Loucy (cell line): ENCODE measurements around the gene C2CD3.
"Not testable (repeated sequence)": the region's sequence is repeated elsewhere in the genome, so short reads cannot be mapped to it uniquely, and the experiment has no call there.

Source experiments
- H2AFZ ChIP-seq: fragments of 200-600 bp; sonication (generic); 2 replicates; pipeline ENCODE4 v1.6.0; 2016; ENCODE audit warnings: antibody characterized with exemption, mild to moderate bottlenecking, low read length, moderate library complexity
- H3F3A ChIP-seq: fragments of 200-600 bp; 2 replicates; pipeline ENCODE4 v1.6.0; 2016; ENCODE audit warnings: antibody characterized with exemption, low read depth, mild to moderate bottlenecking
- H3K27me3 ChIP-seq: fragments of 200-600 bp; sonication (generic); 2 replicates; pipeline ENCODE4 v1.6.1; 2014; ENCODE audit warnings: low read length, mild to moderate bottlenecking; ENCODE audit not compliant: insufficient read depth, poor library complexity, severe bottlenecking
- H3K36me3 ChIP-seq: fragments of 200-600 bp; sonication (generic); 2 replicates; pipeline ENCODE4 v1.6.1; 2016; ENCODE audit warnings: low read length; ENCODE audit not compliant: insufficient read depth
- H3K4me1 ChIP-seq: fragments of 200-600 bp; sonication (generic); 2 replicates; pipeline ENCODE4 v1.5.1; 2014; ENCODE audit warnings: low read length, mild to moderate bottlenecking; ENCODE audit not compliant: insufficient read depth, poor library complexity, severe bottlenecking
- H3K4me2 ChIP-seq: fragments of 200-600 bp; sonication (generic); 2 replicates; pipeline ENCODE4 v1.6.0; 2014; ENCODE audit warnings: antibody characterized with exemption, low read length, low read depth, mild to moderate bottlenecking; ENCODE audit not compliant: poor library complexity, severe bottlenecking
- H3K4me3 ChIP-seq: fragments of 200-600 bp; sonication (generic); 2 replicates; pipeline ENCODE4 v1.5.1; 2014; ENCODE audit warnings: low read length, mild to moderate bottlenecking, mixed read lengths; ENCODE audit not compliant: poor library complexity, severe bottlenecking
- H3K79me2 ChIP-seq: fragments of 200-600 bp; sonication (generic); 2 replicates; pipeline ENCODE4 v1.6.1; 2014; ENCODE audit warnings: low read length; ENCODE audit not compliant: insufficient read depth
- H3K9ac ChIP-seq: fragments of 200-600 bp; sonication (generic); 2 replicates; pipeline ENCODE4 v1.6.0; 2014; ENCODE audit warnings: mild to moderate bottlenecking, low read depth, low read length, moderate library complexity; ENCODE audit not compliant: poor library complexity, severe bottlenecking
- H3K9me2 ChIP-seq: fragments of 200-600 bp; sonication (generic); replicated peaks from 2 replicates; pipeline ENCODE4 v1.6.1; 2016; ENCODE audit warnings: low read depth, low read length, mixed read lengths
- H3K9me3 ChIP-seq: fragments of 200-600 bp; sonication (generic); 2 replicates; pipeline ENCODE4 v1.6.1; 2014; ENCODE audit warnings: mild to moderate bottlenecking, antibody characterized with exemption, low read length, low read depth; ENCODE audit not compliant: insufficient read depth
- H4K20me1 ChIP-seq: fragments of 200-600 bp; sonication (generic); 2 replicates; pipeline ENCODE4 v1.6.0; 2014; ENCODE audit warnings: antibody characterized with exemption, low read length, mild to moderate bottlenecking; ENCODE audit not compliant: insufficient read depth, poor library complexity, severe bottlenecking
- CTCF ChIP-seq: fragments of 200-600 bp; sonication (generic); conservative IDR thresholded peaks from 2 replicates; pipeline ENCODE4 v1.5.1; 2014; ENCODE audit warnings: mild to moderate bottlenecking, antibody characterized with exemption, low read length
- EZH2phosphoT487 ChIP-seq: fragments of 200-600 bp; IDR thresholded peaks from 2 replicates; pipeline ENCODE4 v1.6.1; 2018; ENCODE audit warnings: antibody characterized with exemption, mild to moderate bottlenecking, moderate library complexity, borderline replicate concordance

The C2CD3 gene

DNA sequence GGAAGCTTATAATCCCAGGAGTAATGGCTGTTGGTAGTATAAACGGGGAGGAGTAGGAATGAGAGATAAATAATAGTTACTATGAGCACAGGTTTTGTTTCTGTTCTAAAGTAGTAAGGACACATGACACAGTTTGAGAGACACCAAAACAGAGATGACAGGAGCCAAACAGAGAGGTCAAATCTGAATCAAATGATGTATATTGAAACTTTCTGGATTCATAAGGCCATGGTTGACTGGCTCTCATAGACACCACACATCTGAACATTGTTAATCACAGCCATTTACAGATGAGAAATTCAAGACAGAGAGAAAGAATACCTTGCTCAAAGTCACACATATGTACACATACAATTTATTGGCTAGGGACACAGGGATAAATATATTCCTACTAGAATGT, 98.5 kb downstream of the C2CD3 start:
- H3K9me3 ChIP-seq: no peaks in the 10 kb centered on the region
- no peak overlapping the region for H3K4me3 ChIP-seq
- H4K20me1 ChIP-seq: no peaks in the 10 kb centered on the region
- H3K36me3 ChIP-seq: peaks cover 52% of the 10 kb centered on the region
- no peak overlapping the region for H2AFZ ChIP-seq
- H3K27me3 ChIP-seq: no peaks in the 10 kb centered on the region
- TF ChIP-seq CTCF (no peak), EZH2phosphoT487 (no peak)
- H3K9me2 ChIP-seq: no peaks in the 10 kb centered on the region
- H3K4me1 ChIP-seq: no peaks in the 10 kb centered on the region
- H3F3A ChIP-seq: no peaks in the 10 kb centered on the region
- no peak overlapping the region for H3K9ac ChIP-seq
- no peak overlapping the region for H3K4me2 ChIP-seq
- H3K79me2 ChIP-seq: no peaks in the 10 kb centered on the region

- no peaks in the 10 kb centered on the region for H3K27me3 ChIP-seq
- TF ChIP-seq EZH2phosphoT487 (no peak), CTCF (no peak)
Observed at GRCh38 chr11:74070723-74071492, 99.9 kb downstream of the C2CD3 start.

GRCh38 chr11:74069146-74070046, 101.4 kb downstream of the C2CD3 start:
- Histone ChIP-seq H3K9ac (no peak overlapping the region), H3K4me3 (no peak overlapping the region), H4K20me1 (no peaks in the 10 kb centered on the region), H3K9me3 (no peaks in the 10 kb centered on the region), H3K9me2 (no peaks in the 10 kb centered on the region), H3K4me2 (no peak overlapping the region), H3K36me3 (peaks cover 47% of the 10 kb centered on the region), H3K27me3 (no peaks in the 10 kb centered on the region), H3K79me2 (no peaks in the 10 kb centered on the region), H3K4me1 (no peaks in the 10 kb centered on the region), H3F3A (no peaks in the 10 kb centered on the region), H2AFZ (no peak overlapping the region)
- TF ChIP-seq CTCF (no peak), EZH2phosphoT487 (no peak)

More at GRCh38 chr11:74070723-74071492, 99.9 kb downstream of the C2CD3 start:
- no peaks in the 10 kb centered on the region for H3K9me3 ChIP-seq
- H3K9me2 ChIP-seq: no peaks in the 10 kb centered on the region
- H3K79me2 ChIP-seq: no peaks in the 10 kb centered on the region
- no peaks in the 10 kb centered on the region for H3K4me1 ChIP-seq
- H4K20me1 ChIP-seq: no peaks in the 10 kb centered on the region
- peaks cover 47% of the 10 kb centered on the region for H3K36me3 ChIP-seq
- no peak overlapping the region for H2AFZ ChIP-seq
- no peak overlapping the region for H3K4me3 ChIP-seq
- H3F3A ChIP-seq: no peaks in the 10 kb centered on the region
- no peak overlapping the region for H3K9ac ChIP-seq
- no peak overlapping the region for H3K4me2 ChIP-seq

- H3K36me3 ChIP-seq: peaks cover 24% of the 10 kb centered on the region; the same call in 1 of the 2 replicates
Observed at GRCh38 chr11:74066663-74067062, 104.1 kb downstream of the C2CD3 start.

DNA sequence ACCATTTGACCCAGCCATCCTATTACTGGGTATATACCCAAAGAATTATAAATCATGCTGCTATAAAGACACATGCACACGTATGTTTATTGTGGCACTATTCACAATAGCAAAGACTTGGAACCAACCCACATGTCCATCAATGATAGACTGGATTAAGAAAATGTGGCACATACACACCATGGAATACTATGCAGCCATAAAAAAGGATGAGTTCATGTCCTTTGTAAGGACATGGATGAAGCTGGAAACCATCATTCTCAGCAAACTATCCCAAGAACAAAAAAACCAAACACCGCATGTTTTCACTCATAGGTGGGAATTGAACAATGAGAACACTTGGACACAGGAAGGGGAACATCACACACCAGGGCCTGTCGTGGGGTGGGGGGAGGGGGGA, 105.3 kb downstream of the C2CD3 start:
- not testable (repeated sequence) for H3K9ac ChIP-seq, H3F3A ChIP-seq, H3K4me2 ChIP-seq, H3K79me2 ChIP-seq, H2AFZ ChIP-seq, H3K4me3 ChIP-seq, H4K20me1 ChIP-seq, H3K4me1 ChIP-seq, H3K9me3 ChIP-seq, H3K9me2 ChIP-seq, H3K27me3 ChIP-seq
- H3K36me3 ChIP-seq: peaks cover 18% of the 10 kb centered on the region; the same call in 1 of the 2 replicates

More at GRCh38 chr11:74066663-74067062, 104.1 kb downstream of the C2CD3 start:
- H3K9me2 ChIP-seq, H4K20me1 ChIP-seq, H3K4me1 ChIP-seq, H3F3A ChIP-seq, H3K4me3 ChIP-seq, H2AFZ ChIP-seq, H3K79me2 ChIP-seq, H3K4me2 ChIP-seq, H3K27me3 ChIP-seq, H3K9me3 ChIP-seq, H3K9ac ChIP-seq: not testable (repeated sequence)
